Aorta (tissue), 5 donors: Measurements from ENCODE around the gene FIGN. TPM values are rescaled to one million over a fixed set of nuclear protein-coding genes. Genes with fewer than 3 reads are reported as not detected.

Source experiments
- ATAC-seq: fragments of 200-7000 bp; cut with Tn5 transposase; one replicate; pipeline ENCODE4 v1.9.1; 2022; ENCODE audit warnings: moderate library complexity; ENCODE audit not compliant: low FRiP score
- DNase-seq, 2 donors: peaks; one replicate each; pipeline ENCODE4 v3.0.0-alpha.2; 2020
- H3K27ac ChIP-seq, 2 donors: one replicate each; pipeline ENCODE4 v1.5.1; 2013; ENCODE audit warnings: low read length in 2 of 2, mild to moderate bottlenecking in 2 of 2, moderate library complexity in 2 of 2, control low read depth in 1 of 2, inconsistent platforms in 1 of 2, low read depth in 1 of 2
- H3K27me3 ChIP-seq, 2 donors: one replicate each; pipeline ENCODE4 v1.6.1; 2013; ENCODE audit warnings: control low read depth in 1 of 2, low read length in 1 of 2, mild to moderate bottlenecking in 1 of 2, moderate library complexity in 1 of 2; ENCODE audit not compliant: insufficient read depth in 2 of 2, control insufficient read depth in 1 of 2
- H3K36me3 ChIP-seq, 2 donors: one replicate each; pipeline ENCODE4 v1.6.1; 2013; ENCODE audit warnings: control low read depth in 1 of 2, low read length in 1 of 2, mild to moderate bottlenecking in 1 of 2; ENCODE audit not compliant: insufficient read depth in 2 of 2, control insufficient read depth in 1 of 2
- H3K4me1 ChIP-seq, 2 donors: one replicate each; pipeline ENCODE4 v1.6.1; 2013; ENCODE audit warnings: low read length in 2 of 2, control low read depth in 1 of 2, mild to moderate bottlenecking in 1 of 2, moderate library complexity in 1 of 2; ENCODE audit not compliant: insufficient read depth in 2 of 2, control insufficient read depth in 1 of 2
- H3K4me3 ChIP-seq, 2 donors: one replicate each; pipeline ENCODE4 v1.5.1; 2013; ENCODE audit warnings: low read length in 2 of 2, control low read depth in 1 of 2, mild to moderate bottlenecking in 1 of 2
- H3K9me3 ChIP-seq: one replicate; pipeline ENCODE4 v1.6.1; 2013; ENCODE audit warnings: mild to moderate bottlenecking, low read length; ENCODE audit not compliant: control insufficient read depth
- WGBS, 2 donors: extraction: QIAGEN DNeasy Blood & Tissue Kit; methylation state at CpG; one replicate each; pipeline ENCODE4 v1.1.7; 2013; 5-methylcytosine and 5-hydroxymethylcytosine counted together
- intact Hi-C, 2 donors: fragments of 100-400 bp; cut with DNase I; formaldehyde crosslinking; loops; one replicate each; pipeline versions ENCODE4 v1.14.2 to v1.15.0; 2022
- polyA plus RNA-seq, 2 donors: library from polyadenylated mRNA; stranded (reverse); fragments of 200-250 nt; gene quantifications; one replicate each; pipeline ENCODE4 v1.2.3, GENCODE V29; 2013
- total RNA-seq, 2 donors: library from RNA; stranded (reverse); fragmentation: NEBNext Ultra II Directional; extraction: Animal tissue kit (Norgen Biotek cat#: 25700); gene quantifications; one replicate each; pipeline ENCODE4 v1.2.1, GENCODE V29; 2021
- donor health status: healthy with polysubstance abuse.
- donor health status: Bipolar disorder and iron deficiency.
- donor health status: DM: no; HTN: no; CAD: no.
- donor health status: DM: no; HTN: no; CAD: no.
- donor health status: DM: yes; HTN: yes; CAD: no.

The FIGN gene
- total and polyA plus RNA-seq, 4 donors = 1.6 to 27.8 (median 8.3) TPM

GRCh38 chr2:163751696-163752095, 15.9 kb upstream of the FIGN start:
- peaks cover 0 to 2% of the 10 kb centered on the region in 2 donors for H3K4me1 ChIP-seq
- no peak overlapping the region for H3K27ac ChIP-seq
- H3K9me3 ChIP-seq = no peaks in the 10 kb centered on the region
- intact Hi-C loops = no loop called here
- ATAC-seq (no peak), DNase-seq (no peak)
- no peaks in the 10 kb centered on the region for H3K27me3 ChIP-seq
- H3K36me3 ChIP-seq = no peaks in the 10 kb centered on the region
- no peak overlapping the region for H3K4me3 ChIP-seq

- ATAC-seq (no peak), DNase-seq (no peak)
- intact Hi-C loops = no loop called here
- no peak overlapping the region for H3K27ac ChIP-seq
- H3K9me3 ChIP-seq = no peaks in the 10 kb centered on the region
- H3K36me3 ChIP-seq = no peaks in the 10 kb centered on the region
- no peaks in the 10 kb centered on the region for H3K27me3 ChIP-seq
- no peak overlapping the region for H3K4me3 ChIP-seq
- H3K4me1 ChIP-seq = peaks cover 0 to 2% of the 10 kb centered on the region in 2 donors
Measured at GRCh38 chr2:163748420-163748819, 12.6 kb upstream of the FIGN start.

- WGBS, 2 donors = 94 to 98% methylated on average over 5 of the region's 5 CpGs
- ATAC-seq (no peak), DNase-seq (no peak)
- intact Hi-C loops = no loop called here
- no peaks in the 10 kb centered on the region for H3K36me3 ChIP-seq
- H3K9me3 ChIP-seq = no peaks in the 10 kb centered on the region
- no peaks in the 10 kb centered on the region for H3K4me1 ChIP-seq
- H3K4me3 ChIP-seq = no peak overlapping the region
- no peaks in the 10 kb centered on the region for H3K27me3 ChIP-seq
- no peak overlapping the region for H3K27ac ChIP-seq
Measured at GRCh38 chr2:163741435-163741834, 5.6 kb upstream of the FIGN start.

GRCh38 chr2:163737563-163737962, 1.8 kb upstream of the FIGN start:
- ATAC-seq (no peak), DNase-seq (no peak)
- Histone ChIP-seq H3K4me3 (no peak overlapping the region), H3K4me1 (no peaks in the 10 kb centered on the region), H3K27ac (no peak overlapping the region), H3K27me3 (no peaks in the 10 kb centered on the region), H3K9me3 (no peaks in the 10 kb centered on the region), H3K36me3 (no peaks in the 10 kb centered on the region)
- intact Hi-C loops = loop anchor here (5.0 to 10.0 kb wide), 4 partner anchors 35 to 387 kb away; no protein-coding TSS in a partner anchor
- 59 to 71% methylated on average over 2 of the region's 2 CpGs for WGBS, 2 donors

GRCh38 chr2:163737190-163737439, 1.3 kb upstream of the FIGN start:
- Histone ChIP-seq H3K27ac (no peak overlapping the region), H3K27me3 (no peaks in the 10 kb centered on the region), H3K4me1 (no peaks in the 10 kb centered on the region), H3K4me3 (peak overlapping the region; percentile 96 to 100), H3K9me3 (no peaks in the 10 kb centered on the region), H3K36me3 (no peaks in the 10 kb centered on the region)
- intact Hi-C loops = loop anchor here (5.0 to 10.0 kb wide), 4 partner anchors 35 to 388 kb away; no protein-coding TSS in a partner anchor
- DNase-seq = no peak
- 20 to 30% methylated on average over 5 of the region's 5 CpGs for WGBS, 2 donors
- no peak for ATAC-seq

GRCh38 chr2:163736433-163737189, 803 bp upstream of the FIGN start:
- Histone ChIP-seq H3K27ac (peak overlapping the region; percentile 31 to 92), H3K9me3 (no peaks in the 10 kb centered on the region), H3K36me3 (no peaks in the 10 kb centered on the region), H3K27me3 (no peaks in the 10 kb centered on the region), H3K4me3 (peak overlapping the region; percentile 96 to 100), H3K4me1 (no peaks in the 10 kb centered on the region)
- intact Hi-C loops = loop anchor here (5.0 to 10.0 kb wide), 4 partner anchors 36 to 388 kb away; no protein-coding TSS in a partner anchor
- DNase-seq = peak; percentile 55 to 86
- peak; percentile 63 for ATAC-seq
- 1% methylated on average over 52 to 54 of the region's 54 CpGs for WGBS, 2 donors

- ATAC-seq = no peak
- Histone ChIP-seq H3K27ac (peak overlapping the region; percentile 26 to 74), H3K9me3 (no peaks in the 10 kb centered on the region)
Measured at GRCh38 chr2:163734881-163735684, 725 bp downstream of the FIGN start.

GRCh38 chr2:163734401-163734800, 1.4 kb downstream of the FIGN start:
- WGBS, 2 donors = 0 to 3% methylated on average over 2 of the region's 2 CpGs
- Histone ChIP-seq H3K4me3 (peak overlapping the region; percentile 96 to 100), H3K27ac (peak overlapping the region in 1 of 2 donors; percentile 89), H3K27me3 (no peaks in the 10 kb centered on the region), H3K4me1 (no peaks in the 10 kb centered on the region), H3K36me3 (no peaks in the 10 kb centered on the region), H3K9me3 (no peaks in the 10 kb centered on the region)
- ATAC-seq (no peak), DNase-seq (no peak)
- intact Hi-C loops = loop anchor here (5.0 to 10.0 kb wide), 3 partner anchors 380 to 390 kb away; no protein-coding TSS in a partner anchor

More at GRCh38 chr2:163734881-163735684, 725 bp downstream of the FIGN start:
- H3K36me3 ChIP-seq = no peaks in the 10 kb centered on the region
- intact Hi-C loops = loop anchor here (5.0 to 10.0 kb wide), 5 partner anchors 37 to 390 kb away; no protein-coding TSS in a partner anchor
- H3K4me3 ChIP-seq = peak overlapping the region; percentile 96 to 100
- DNase-seq = no peak
- H3K27me3 ChIP-seq = no peaks in the 10 kb centered on the region
- WGBS, 2 donors = 1% methylated on average over 16 of the region's 16 CpGs
- no peaks in the 10 kb centered on the region for H3K4me1 ChIP-seq
